Measurements from ENCODE around the gene KCNJ6. TPM values are rescaled to one million over a fixed set of nuclear protein-coding genes. Genes with fewer than 3 reads are reported as not detected.

Gene KCNJ6
- total RNA-seq, 2 donors from 2014 or later = 0.33 TPM; not detected in 1

DNA sequence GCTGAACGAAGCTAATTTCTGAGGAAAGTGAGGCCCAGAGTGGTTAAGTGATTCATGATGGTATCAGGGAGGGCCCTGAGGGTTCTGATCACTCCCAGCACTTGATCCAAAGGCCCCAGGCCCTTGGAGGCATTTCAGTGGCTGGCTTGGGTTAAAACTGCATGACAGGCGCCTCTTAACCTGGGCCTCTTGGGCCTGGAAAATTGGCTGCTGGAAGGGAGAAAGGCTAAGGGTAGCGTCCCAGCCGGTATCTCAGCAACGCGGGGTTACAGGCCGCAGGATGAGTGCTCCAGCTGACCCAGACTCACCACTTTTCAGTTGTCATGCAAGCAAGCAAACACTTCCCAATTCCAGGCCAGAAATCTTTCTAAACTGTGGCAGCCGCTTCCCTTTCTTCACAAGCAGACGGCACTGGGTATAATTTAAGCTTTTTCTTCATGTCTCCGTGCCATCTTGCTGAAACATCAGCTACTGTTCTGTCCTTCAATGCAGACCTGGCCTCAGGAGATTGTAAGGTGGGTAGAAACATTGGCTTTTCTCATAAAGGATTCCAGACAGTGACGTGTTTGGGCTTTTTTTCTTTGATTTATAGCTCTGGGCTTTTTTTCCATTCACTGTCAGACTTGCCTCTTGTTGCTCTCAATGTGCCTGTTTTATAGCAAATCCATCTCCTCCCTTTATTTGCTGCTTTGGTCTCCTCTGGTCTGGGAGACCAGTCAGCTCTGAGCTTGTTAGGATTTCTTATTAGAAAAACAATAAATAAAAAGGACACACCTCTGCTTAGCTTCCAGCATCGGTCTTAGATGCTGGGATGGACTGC is 229.1 kb downstream of the KCNJ6 start:
- Histone ChIP-seq H3K36me3 (ENCODE audit: control insufficient read depth, insufficient read depth, low read length) (no peaks in the 10 kb centered on the region), H3K4me1 (ENCODE audit: control insufficient read depth, insufficient read depth, low read length) (no peaks in the 10 kb centered on the region), H3K9ac (ENCODE audit: extremely low read depth, low read length, poor library complexity, severe bottlenecking) (no peak overlapping the region), H3K27ac (ENCODE audit: low read depth, low read length) (peak overlapping the region; percentile 17), H3K9me3 (ENCODE audit: control insufficient read depth, low read length) (peaks cover 5% of the 10 kb centered on the region), H3K27me3 (ENCODE audit: control insufficient read depth, insufficient read depth, low read length, poor library complexity, severe bottlenecking) (no peaks in the 10 kb centered on the region), H3K4me3 (ENCODE audit: low read length) (no peak overlapping the region)
- H3K9me3 Mint-ChIP-seq = peaks cover 11% of the 10 kb centered on the region
- TF ChIP-seq, protein P1, sequence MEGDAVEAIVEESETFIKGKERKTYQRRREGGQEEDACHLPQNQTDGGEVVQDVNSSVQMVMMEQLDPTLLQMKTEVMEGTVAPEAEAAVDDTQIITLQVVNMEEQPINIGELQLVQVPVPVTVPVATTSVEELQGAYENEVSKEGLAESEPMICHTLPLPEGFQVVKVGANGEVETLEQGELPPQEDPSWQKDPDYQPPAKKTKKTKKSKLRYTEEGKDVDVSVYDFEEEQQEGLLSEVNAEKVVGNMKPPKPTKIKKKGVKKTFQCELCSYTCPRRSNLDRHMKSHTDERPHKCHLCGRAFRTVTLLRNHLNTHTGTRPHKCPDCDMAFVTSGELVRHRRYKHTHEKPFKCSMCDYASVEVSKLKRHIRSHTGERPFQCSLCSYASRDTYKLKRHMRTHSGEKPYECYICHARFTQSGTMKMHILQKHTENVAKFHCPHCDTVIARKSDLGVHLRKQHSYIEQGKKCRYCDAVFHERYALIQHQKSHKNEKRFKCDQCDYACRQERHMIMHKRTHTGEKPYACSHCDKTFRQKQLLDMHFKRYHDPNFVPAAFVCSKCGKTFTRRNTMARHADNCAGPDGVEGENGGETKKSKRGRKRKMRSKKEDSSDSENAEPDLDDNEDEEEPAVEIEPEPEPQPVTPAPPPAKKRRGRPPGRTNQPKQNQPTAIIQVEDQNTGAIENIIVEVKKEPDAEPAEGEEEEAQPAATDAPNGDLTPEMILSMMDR (conservative IDR thresholded peaks at IDR 0.05) = no peak
- peak; percentile 47 for DNase-seq
- no peak overlapping the region for H3K27ac Mint-ChIP-seq
- H3K27me3 Mint-ChIP-seq (ENCODE audit: insufficient read depth) = no peaks in the 10 kb centered on the region
- 91 to 93% methylated on average over 6 to 12 of the region's 12 CpGs for WGBS, 2 experiments (ENCODE audit: insufficient coverage in 1 of 2, insufficient read length in 1 of 2)
- H3K36me3 Mint-ChIP-seq (ENCODE audit: low read depth) = peaks cover 3% of the 10 kb centered on the region
- H3K4me1 Mint-ChIP-seq = peaks cover 8% of the 10 kb centered on the region
- H3K4me3 Mint-ChIP-seq = no peak overlapping the region

DNA sequence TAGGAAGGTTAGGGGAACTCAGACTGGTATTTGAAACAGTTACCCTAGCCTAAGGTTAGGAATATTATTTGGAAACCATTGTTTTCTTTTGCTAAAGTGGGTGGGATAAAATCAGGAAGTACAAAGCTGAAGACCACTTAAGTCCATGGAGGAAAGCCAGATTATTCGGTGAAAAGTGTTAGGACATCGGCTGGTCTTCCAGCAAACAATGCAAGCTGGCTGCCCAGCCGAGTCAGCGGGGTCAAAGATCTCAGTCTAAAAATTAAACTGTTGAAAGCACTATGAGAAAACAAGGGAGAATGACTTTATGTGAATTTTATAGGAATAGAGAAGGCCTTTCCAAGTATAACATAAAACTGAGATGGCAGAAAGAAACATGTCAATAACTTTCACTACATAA is 231.7 kb downstream of the KCNJ6 start:
- WGBS, 2 experiments (ENCODE audit: insufficient coverage in 1 of 2, insufficient read length in 1 of 2) = 92 to 93% methylated on average over 2 to 4 of the region's 4 CpGs

DNA sequence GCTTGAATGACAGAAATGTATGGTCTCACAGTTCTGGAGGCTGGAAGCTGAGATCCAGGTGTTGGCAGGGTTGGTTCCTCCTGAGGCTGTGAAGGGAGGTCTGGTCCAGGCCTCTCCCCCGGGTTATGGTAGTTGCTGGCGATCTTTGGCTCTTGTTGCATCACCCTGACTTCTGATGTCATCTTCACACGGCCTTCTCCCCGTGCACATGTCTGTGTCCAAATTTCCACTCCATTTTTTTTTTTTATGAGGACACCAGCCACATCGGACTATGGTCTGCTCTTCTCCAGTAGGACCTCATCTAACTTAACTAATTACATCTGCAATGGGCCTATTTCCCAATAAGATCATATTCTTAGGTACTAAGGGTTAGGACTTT is 232.2 kb downstream of the KCNJ6 start:
- H3K4me1 ChIP-seq (ENCODE audit: control insufficient read depth, insufficient read depth, low read length) = no peaks in the 10 kb centered on the region
- no peak overlapping the region for H3K27ac ChIP-seq (ENCODE audit: low read depth, low read length)
- WGBS, 2 experiments (ENCODE audit: insufficient coverage in 1 of 2, insufficient read length in 1 of 2) = 92 to 100% methylated on average over 1 to 5 of the region's 5 CpGs
- Mint-ChIP-seq H3K9me3 (peaks cover 11% of the 10 kb centered on the region), H3K4me1 (peaks cover 13% of the 10 kb centered on the region), H3K27me3 (ENCODE audit: insufficient read depth) (no peaks in the 10 kb centered on the region), H3K4me3 (no peak overlapping the region), H3K27ac (peak overlapping the region; percentile 27), H3K36me3 (ENCODE audit: low read depth) (peaks cover 3% of the 10 kb centered on the region)
- no peaks in the 10 kb centered on the region for H3K36me3 ChIP-seq (ENCODE audit: control insufficient read depth, insufficient read depth, low read length)
- TF ChIP-seq, protein P1 (conservative IDR thresholded peaks at IDR 0.05) = no peak
- H3K9ac ChIP-seq (ENCODE audit: extremely low read depth, low read length, poor library complexity, severe bottlenecking) = no peak overlapping the region
- DNase-seq = no peak
- H3K4me3 ChIP-seq (ENCODE audit: low read length) = no peak overlapping the region
- H3K27me3 ChIP-seq (ENCODE audit: control insufficient read depth, insufficient read depth, low read length, poor library complexity, severe bottlenecking) = no peaks in the 10 kb centered on the region
- peaks cover 12% of the 10 kb centered on the region for H3K9me3 ChIP-seq (ENCODE audit: control insufficient read depth, low read length)

More for the DNA sequence above, 231.7 kb downstream of the KCNJ6 start:
- Histone ChIP-seq H3K36me3 (ENCODE audit: control insufficient read depth, insufficient read depth, low read length) (no peaks in the 10 kb centered on the region), H3K9me3 (ENCODE audit: control insufficient read depth, low read length) (peaks cover 9% of the 10 kb centered on the region), H3K27ac (ENCODE audit: low read depth, low read length) (no peak overlapping the region), H3K4me3 (ENCODE audit: low read length) (no peak overlapping the region), H3K27me3 (ENCODE audit: control insufficient read depth, insufficient read depth, low read length, poor library complexity, severe bottlenecking) (no peaks in the 10 kb centered on the region), H3K9ac (ENCODE audit: extremely low read depth, low read length, poor library complexity, severe bottlenecking) (no peak overlapping the region), H3K4me1 (ENCODE audit: control insufficient read depth, insufficient read depth, low read length) (no peaks in the 10 kb centered on the region)
- Mint-ChIP-seq H3K4me3 (no peak overlapping the region), H3K27ac (no peak overlapping the region), H3K4me1 (peaks cover 13% of the 10 kb centered on the region), H3K36me3 (ENCODE audit: low read depth) (peaks cover 3% of the 10 kb centered on the region), H3K9me3 (peaks cover 11% of the 10 kb centered on the region), H3K27me3 (ENCODE audit: insufficient read depth) (no peaks in the 10 kb centered on the region)
- DNase-seq = no peak
- TF ChIP-seq, protein P1 (conservative IDR thresholded peaks at IDR 0.05) = no peak
